T-cell (primary cell): Measurements from ENCODE around the gene FAM193A. TPM values are rescaled to one million over a fixed set of nuclear protein-coding genes. Genes with fewer than 3 reads are reported as not detected.

Source experiments
- ATAC-seq, 4 experiments: fragments of 200-7000 bp in 3 of 4; fragments of 150-1000 bp in 1 of 4; cut with Tn5 transposase; replicated peaks in 1 of 4; 1 replicate in 3 of 4; 2 replicates in 1 of 4; pipeline ENCODE4 v1.10.0; 2021; ENCODE audit warnings: moderate library complexity in 3 of 4, mild to moderate bottlenecking in 2 of 4, moderate number of reproducible peaks in 1 of 4
- CTCF ChIA-PET, 2 donors: fragments of 300-600 bp; sonication (Branson Sonifier 250); formaldehyde crosslinking; loops; one replicate each; lab custom pipeline; 2022; ENCODE audit warnings: antibody characterized with exemption in 2 of 2; lab: Charles Lee
- POLR2A ChIA-PET, 2 donors: fragments of 300-600 bp; sonication (Branson Sonifier 250); formaldehyde crosslinking; loops; one replicate each; lab custom pipeline; 2022; ENCODE audit warnings: antibody characterized with exemption in 2 of 2; lab: Charles Lee
- DNase-seq, 35 experiments: peaks; one replicate each; pipeline versions ENCODE4 v3.0.0 to v3.0.0-alpha.2; 2013 to 2023
- H3K27ac ChIP-seq: one replicate; pipeline ENCODE4 v1.5.1; 2013; ENCODE audit warnings: low read length
- H3K27me3 ChIP-seq, 2 experiments: replicated peaks in 1 of 2; 1 replicate in 1 of 2; 2 replicates in 1 of 2; pipeline versions ENCODE4 v1.6.1 to v1.7.0; 2013; ENCODE audit warnings: low read length in 1 of 2, mixed read lengths in 1 of 2; ENCODE audit not compliant: control insufficient read depth in 2 of 2, insufficient read depth in 2 of 2; ENCODE audit errors: extremely low read depth in 1 of 2
- H3K36me3 ChIP-seq, 2 donors: 1 replicate in 1 of 2; 2 replicates in 1 of 2; pipeline versions ENCODE4 v1.6.1 to v1.7.0; 2013; ENCODE audit warnings: low read length in 1 of 2; ENCODE audit not compliant: control insufficient read depth in 2 of 2, insufficient read depth in 1 of 2; ENCODE audit errors: extremely low read depth in 1 of 2
- H3K4me1 ChIP-seq, 2 experiments: 1 replicate in 1 of 2; 2 replicates in 1 of 2; pipeline versions ENCODE4 v1.6.1 to v1.7.0; 2013; ENCODE audit warnings: low read length in 2 of 2, mixed read lengths in 1 of 2; ENCODE audit not compliant: insufficient read depth in 2 of 2, control insufficient read depth in 1 of 2; ENCODE audit errors: extremely low read depth in 1 of 2
- H3K4me3 ChIP-seq, 2 donors: 1 replicate in 1 of 2; 2 replicates in 1 of 2; pipeline versions ENCODE4 v1.5.1 to v1.7.0; 2013; ENCODE audit warnings: mild to moderate bottlenecking in 2 of 2, low read length in 1 of 2, moderate library complexity in 1 of 2; ENCODE audit not compliant: control insufficient read depth in 1 of 2; ENCODE audit errors: extremely low read depth in 1 of 2
- H3K9me3 ChIP-seq: 2 replicates; pipeline ENCODE4 v1.7.0; 2013
- H3K27ac Mint-ChIP-seq, 2 donors: one replicate each; pipeline ENCODE4 v1.8.0; 2020 to 2021; ENCODE audit warnings: mild to moderate bottlenecking in 2 of 2, mixed read lengths in 2 of 2
- H3K27me3 Mint-ChIP-seq, 2 donors: one replicate each; pipeline ENCODE4 v1.8.0; 2021 to 2022; ENCODE audit warnings: mixed read lengths in 2 of 2
- H3K36me3 Mint-ChIP-seq: one replicate; pipeline ENCODE4 v1.8.0; 2021; ENCODE audit warnings: mixed read lengths
- H3K4me1 Mint-ChIP-seq, 3 donors: one replicate each; pipeline ENCODE4 v1.8.0; 2020 to 2022; ENCODE audit warnings: mixed read lengths in 3 of 3, mild to moderate bottlenecking in 1 of 3
- H3K4me3 Mint-ChIP-seq, 3 donors: one replicate each; pipeline ENCODE4 v1.8.0; 2020 to 2022; ENCODE audit warnings: mild to moderate bottlenecking in 3 of 3, mixed read lengths in 3 of 3, moderate library complexity in 3 of 3
- H3K9me3 Mint-ChIP-seq, 3 donors: one replicate each; pipeline ENCODE4 v1.8.0; 2020 to 2022; ENCODE audit warnings: mixed read lengths in 3 of 3
- WGBS: methylation state at CpG from one replicate; pipeline ENCODE4 v1.1.5; 2013; ENCODE audit warnings: missing lambda C conversion rate; ENCODE audit not compliant: insufficient coverage; 5-methylcytosine and 5-hydroxymethylcytosine counted together
- total RNA-seq, 35 experiments: library from RNA in 6 of 35; stranded (reverse) in 6 of 35; fragments of 120-200 nt in 1 of 35; gene quantifications; one replicate each; pipeline versions ENCODE4 v1.2.1 to v1.2.4 and lab custom pipeline; 2013 to 2026

FAM193A gene
- total RNA-seq, 5 donors from 2014 or later (not counting 1 experiment from before 2014, with no cell fraction given), result 41.6 to 46.8 (median 45.2) TPM

- peaks cover 0 to 5% of the 10 kb centered on the region in 2 experiments for H3K4me1 ChIP-seq
- no peak overlapping the region for H3K27ac ChIP-seq
- 96% methylated on average over 16 of the region's 16 CpGs for WGBS
- peaks cover 76% of the 10 kb centered on the region for H3K36me3 Mint-ChIP-seq
- H3K36me3 ChIP-seq, result peaks cover 24 to 92% of the 10 kb centered on the region in 2 donors
- H3K9me3 ChIP-seq, result no peaks in the 10 kb centered on the region
- DNase-seq, result no peak
- no peak overlapping the region for H3K4me3 Mint-ChIP-seq
- ChIA-PET CTCF (no interaction called here), POLR2A (no interaction called here)
- H3K27ac Mint-ChIP-seq, result no peak overlapping the region
- H3K4me1 Mint-ChIP-seq, result peaks cover 0 to 19% (median 6%) of the 10 kb centered on the region in 3 donors
- no peaks in the 10 kb centered on the region for H3K27me3 ChIP-seq
- no peaks in the 10 kb centered on the region for H3K9me3 Mint-ChIP-seq
- no peak for ATAC-seq
- no peak overlapping the region for H3K4me3 ChIP-seq
- no peaks in the 10 kb centered on the region for H3K27me3 Mint-ChIP-seq
Measured at GRCh38 chr4:2694691-2695090, 158.2 kb downstream of the FAM193A start.

- H3K4me3 Mint-ChIP-seq, result no peak overlapping the region
- Histone ChIP-seq H3K36me3 (peaks cover 24 to 92% of the 10 kb centered on the region in 2 donors), H3K4me1 (no peaks in the 10 kb centered on the region), H3K9me3 (no peaks in the 10 kb centered on the region), H3K4me3 (no peak overlapping the region), H3K27ac (no peak overlapping the region), H3K27me3 (no peaks in the 10 kb centered on the region)
- H3K27me3 Mint-ChIP-seq, result no peaks in the 10 kb centered on the region
- no peak overlapping the region for H3K27ac Mint-ChIP-seq
- ATAC-seq (no peak), DNase-seq (no peak)
- CTCF ChIA-PET, result no interaction called here
- no CpG with 5 or more reads among the region's 5 CpGs for WGBS
- H3K36me3 Mint-ChIP-seq, result peaks cover 79% of the 10 kb centered on the region
- peaks cover 0 to 12% (median 0%) of the 10 kb centered on the region in 3 donors for H3K4me1 Mint-ChIP-seq
- H3K9me3 Mint-ChIP-seq, result no peaks in the 10 kb centered on the region
- POLR2A ChIA-PET, result interaction anchor here in 1 of 2 donors (1.0 kb wide), 1 partner anchor 51 kb away, joined by 3 read pairs; no protein-coding TSS in a partner anchor
Measured at GRCh38 chr4:2695346-2696060, 159.1 kb downstream of the FAM193A start.

- Histone ChIP-seq H3K4me1 (no peaks in the 10 kb centered on the region), H3K9me3 (no peaks in the 10 kb centered on the region), H3K27me3 (no peaks in the 10 kb centered on the region), H3K4me3 (no peak overlapping the region), H3K36me3 (peaks cover 24 to 92% of the 10 kb centered on the region in 2 donors), H3K27ac (no peak overlapping the region)
- Mint-ChIP-seq H3K27me3 (no peaks in the 10 kb centered on the region), H3K4me1 (peaks cover 0 to 7% (median 0%) of the 10 kb centered on the region in 3 donors), H3K4me3 (no peak overlapping the region), H3K27ac (no peak overlapping the region), H3K36me3 (peaks cover 77% of the 10 kb centered on the region), H3K9me3 (no peaks in the 10 kb centered on the region)
- WGBS, result 87% methylated on average over 12 of the region's 14 CpGs
- CTCF ChIA-PET, result no interaction called here
- DNase-seq (peak in 1 of 35 experiments; percentile 18), ATAC-seq (peak in 1 of 4 experiments; percentile 28)
- POLR2A ChIA-PET, result interaction anchor here in 1 of 2 donors (1.0 kb wide), 1 partner anchor 50 kb away, joined by 3 read pairs; no protein-coding TSS in a partner anchor
Measured at GRCh38 chr4:2696423-2696822, 160.0 kb downstream of the FAM193A start.

GRCh38 chr4:2697995-2698414 lies 161.6 kb downstream of the FAM193A start:
- Mint-ChIP-seq H3K36me3 (peaks cover 79% of the 10 kb centered on the region), H3K4me1 (peaks cover 0 to 3% (median 0%) of the 10 kb centered on the region in 3 donors), H3K4me3 (no peak overlapping the region), H3K27ac (no peak overlapping the region), H3K27me3 (no peaks in the 10 kb centered on the region), H3K9me3 (no peaks in the 10 kb centered on the region)
- H3K36me3 ChIP-seq, result peaks cover 18 to 93% of the 10 kb centered on the region in 2 donors
- ChIA-PET CTCF (no interaction called here), POLR2A (no interaction called here)
- H3K4me1 ChIP-seq, result no peaks in the 10 kb centered on the region
- no peak overlapping the region for H3K4me3 ChIP-seq
- ATAC-seq (no peak), DNase-seq (no peak)
- H3K27me3 ChIP-seq, result no peaks in the 10 kb centered on the region
- no peaks in the 10 kb centered on the region for H3K9me3 ChIP-seq
- WGBS, result 97% methylated on average over 7 of the region's 8 CpGs
- no peak overlapping the region for H3K27ac ChIP-seq

GRCh38 chr4:2698504-2698903 lies 162.1 kb downstream of the FAM193A start:
- no peak overlapping the region for H3K4me3 Mint-ChIP-seq
- no peak overlapping the region for H3K27ac Mint-ChIP-seq
- ChIA-PET POLR2A (no interaction called here), CTCF (no interaction called here)
- DNase-seq, result no peak
- no peaks in the 10 kb centered on the region for H3K4me1 ChIP-seq
- peaks cover 75% of the 10 kb centered on the region for H3K36me3 Mint-ChIP-seq
- H3K4me3 ChIP-seq, result no peak overlapping the region
- H3K4me1 Mint-ChIP-seq, result peaks cover 0 to 3% (median 0%) of the 10 kb centered on the region in 3 donors
- no peak for ATAC-seq
- no peaks in the 10 kb centered on the region for H3K27me3 Mint-ChIP-seq
- H3K9me3 ChIP-seq, result no peaks in the 10 kb centered on the region
- peaks cover 16 to 93% of the 10 kb centered on the region in 2 donors for H3K36me3 ChIP-seq
- no peaks in the 10 kb centered on the region for H3K9me3 Mint-ChIP-seq
- H3K27me3 ChIP-seq, result no peaks in the 10 kb centered on the region
- no peak overlapping the region for H3K27ac ChIP-seq
- no CpG with 5 or more reads among the region's 1 CpG for WGBS

GRCh38 chr4:2698951-2699505 lies 162.6 kb downstream of the FAM193A start:
- DNase-seq, result no peak
- no peak overlapping the region for H3K4me3 ChIP-seq
- Mint-ChIP-seq H3K4me3 (no peak overlapping the region), H3K4me1 (peaks cover 0 to 3% (median 0%) of the 10 kb centered on the region in 3 donors), H3K27me3 (no peaks in the 10 kb centered on the region), H3K9me3 (no peaks in the 10 kb centered on the region), H3K27ac (no peak overlapping the region), H3K36me3 (peaks cover 70% of the 10 kb centered on the region)
- ChIA-PET POLR2A (no interaction called here), CTCF (interaction anchor here in 1 of 2 donors (0.6 kb wide), 1 partner anchor 29 kb away, joined by 5 read pairs; no protein-coding TSS in a partner anchor)
- H3K27me3 ChIP-seq, result no peaks in the 10 kb centered on the region
- H3K27ac ChIP-seq, result no peak overlapping the region
- no peaks in the 10 kb centered on the region for H3K9me3 ChIP-seq
- H3K36me3 ChIP-seq, result peaks cover 15 to 88% of the 10 kb centered on the region in 2 donors
- H3K4me1 ChIP-seq, result no peaks in the 10 kb centered on the region
- ATAC-seq, result no peak
- WGBS, result 99% methylated on average over 7 of the region's 12 CpGs
